GM18508 (cell line): Measurements from ENCODE around the gene PLEKHD1.
"Not testable (repeated sequence)": the region's sequence is repeated elsewhere in the genome, so short reads cannot be mapped to it uniquely, and the experiment has no call there.

Source experiments
- ATAC-seq: cut with Tn5 transposase; IDR thresholded peaks from one replicate; pipeline ENCODE4 v1.9.1; 2021; ENCODE audit warnings: moderate number of reproducible peaks; ENCODE audit not compliant: insufficient read depth, unreplicated experiment

The PLEKHD1 gene

DNA sequence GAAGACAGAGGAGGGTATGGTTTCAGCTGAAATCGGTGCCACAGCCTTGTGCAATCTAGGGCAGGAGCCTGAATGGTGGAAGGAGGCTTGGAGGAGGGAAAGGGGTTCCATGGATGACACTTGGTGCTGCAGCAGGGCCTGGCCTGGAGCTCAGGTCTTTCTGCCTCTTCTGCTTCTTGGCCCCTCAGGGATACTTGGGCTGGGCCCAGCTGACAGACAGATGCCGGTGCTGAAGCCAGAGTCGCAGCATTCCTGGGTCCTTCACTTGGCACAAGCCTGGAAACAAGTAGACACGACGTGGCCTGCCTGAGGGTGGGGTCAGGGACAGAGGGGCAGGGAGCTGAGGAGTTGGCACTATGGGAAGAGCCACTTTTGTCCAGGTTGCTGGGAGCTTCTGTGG, 4.4 kb upstream of the PLEKHD1 start:
- ATAC-seq = no peak

DNA sequence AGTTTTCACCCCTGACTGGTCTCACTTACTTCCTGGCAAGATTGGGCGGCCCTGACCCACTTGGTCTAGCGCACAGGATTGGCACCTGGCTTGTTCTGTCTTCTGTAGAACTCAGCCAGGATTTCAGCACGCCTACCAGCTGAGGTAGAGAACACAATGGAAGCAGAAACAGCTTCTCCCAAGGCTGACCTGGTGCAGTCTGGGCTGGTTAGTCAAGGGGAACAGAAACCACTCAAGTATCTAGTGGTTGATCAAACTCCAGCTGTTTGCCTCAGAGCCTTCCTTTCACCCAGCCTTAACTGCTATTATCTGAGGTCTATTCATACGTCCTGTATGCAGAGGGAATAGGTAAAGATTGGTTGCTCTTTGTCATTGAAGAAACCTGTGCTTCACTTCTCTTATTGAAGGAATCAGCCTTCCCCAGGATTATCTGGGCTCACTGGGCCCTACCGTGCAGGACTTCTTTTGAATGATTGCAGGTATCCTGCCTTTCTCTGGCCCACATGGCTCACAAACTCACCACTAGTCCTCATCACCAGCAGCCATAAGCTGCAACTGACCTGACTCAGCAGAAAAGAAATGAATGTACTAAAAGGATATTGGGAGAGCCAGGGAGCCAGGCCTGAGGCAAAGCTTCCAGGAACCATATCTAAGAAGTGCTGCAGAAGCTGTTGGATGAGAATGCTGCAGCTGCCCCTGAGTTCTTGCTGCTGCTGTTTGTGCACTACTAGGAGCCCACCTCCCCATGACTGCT, 2.5 kb upstream of the PLEKHD1 start:
- ATAC-seq = peak; percentile 82

DNA sequence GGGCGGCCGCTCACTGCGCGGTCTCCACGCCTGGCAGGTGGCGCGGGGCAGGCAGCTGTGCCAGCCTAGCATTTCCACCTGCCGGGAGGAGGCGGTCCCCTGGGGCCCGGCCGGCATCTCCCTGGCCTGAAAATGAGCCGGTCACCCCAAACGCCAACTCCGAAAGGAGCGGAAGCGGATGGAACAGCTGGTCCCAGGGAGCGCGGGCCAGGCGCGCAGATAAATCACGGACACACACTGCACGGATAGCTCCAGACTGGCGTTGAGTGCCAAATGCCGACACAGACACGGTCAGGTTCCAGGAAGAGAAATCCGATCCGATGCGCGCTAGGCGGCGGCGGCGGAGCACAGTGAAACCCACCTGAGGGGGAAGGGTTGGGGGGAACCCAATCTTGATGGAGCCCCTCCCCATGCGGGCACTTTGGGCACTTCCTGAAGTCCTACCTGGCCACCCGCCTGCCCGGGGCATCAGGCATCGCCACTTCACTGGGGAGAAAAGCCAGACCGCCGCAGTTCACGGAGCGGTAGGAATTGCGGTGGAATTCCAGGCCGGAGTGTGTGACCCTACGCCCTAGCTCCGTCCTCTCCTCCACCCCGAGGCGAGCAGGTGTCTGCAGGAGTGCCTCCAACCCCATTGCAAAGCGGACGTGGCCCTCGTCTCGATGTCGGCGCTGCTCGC, 624 bp upstream of the PLEKHD1 start:
- ATAC-seq = no peak

DNA sequence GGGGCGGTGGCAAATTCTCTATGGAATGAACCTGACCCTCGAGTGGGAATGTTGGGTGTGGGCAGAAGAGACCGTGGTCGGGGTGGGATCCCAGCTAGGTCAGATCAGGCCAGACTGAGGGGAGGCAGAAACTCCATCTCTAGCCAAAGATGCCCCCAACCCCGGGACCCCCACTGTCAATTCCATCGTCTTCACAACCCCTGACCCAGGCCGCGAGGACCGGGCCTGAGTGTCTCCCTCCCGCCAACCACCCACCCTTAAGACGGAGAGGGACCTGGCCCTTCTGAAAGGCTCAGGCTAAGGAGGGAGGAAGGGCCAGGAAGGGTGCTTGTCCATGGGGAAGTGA, 760 bp downstream of the PLEKHD1 start:
- ATAC-seq = no peak

DNA sequence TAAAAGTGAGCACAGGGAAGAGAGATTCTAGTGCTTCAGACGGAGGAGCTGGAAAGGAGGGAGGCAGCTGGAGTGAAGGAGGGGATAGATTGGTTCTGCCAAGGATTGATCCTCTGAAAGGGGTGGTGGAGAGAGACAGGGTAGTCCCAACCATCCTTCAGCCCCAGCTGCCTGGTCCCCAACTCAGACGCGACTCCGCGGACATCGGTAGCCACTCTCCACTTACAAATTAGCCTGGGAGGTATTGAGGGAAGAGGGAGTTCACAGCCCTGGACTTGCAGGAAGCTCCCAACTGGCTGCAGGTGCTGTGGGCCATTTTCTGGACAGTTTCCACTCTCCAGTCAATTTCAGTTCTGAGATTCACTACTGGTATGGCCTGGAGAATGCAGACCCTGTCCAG, 1.2 kb downstream of the PLEKHD1 start:
- ATAC-seq = no peak

DNA sequence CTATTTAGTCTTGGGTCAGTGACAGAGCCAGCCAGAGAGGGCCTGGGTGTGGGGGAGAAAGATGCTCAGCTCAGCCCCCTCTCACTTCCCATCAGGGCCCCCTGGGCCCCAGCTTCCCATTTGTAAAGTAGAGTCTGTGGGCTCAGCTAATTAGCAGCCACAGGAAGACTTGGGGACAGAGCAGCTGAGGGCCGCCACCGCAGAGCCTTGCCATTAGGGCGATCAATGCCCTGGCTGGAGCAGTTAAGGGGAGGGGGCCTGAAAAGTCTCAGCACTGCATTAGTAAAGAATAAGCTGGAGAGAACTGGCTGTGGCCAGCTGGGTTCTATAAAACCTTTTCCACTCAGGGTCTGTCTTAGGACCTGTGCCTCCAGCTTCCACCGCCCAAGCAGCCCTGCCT, 2.7 kb downstream of the PLEKHD1 start:
- ATAC-seq = no peak

DNA sequence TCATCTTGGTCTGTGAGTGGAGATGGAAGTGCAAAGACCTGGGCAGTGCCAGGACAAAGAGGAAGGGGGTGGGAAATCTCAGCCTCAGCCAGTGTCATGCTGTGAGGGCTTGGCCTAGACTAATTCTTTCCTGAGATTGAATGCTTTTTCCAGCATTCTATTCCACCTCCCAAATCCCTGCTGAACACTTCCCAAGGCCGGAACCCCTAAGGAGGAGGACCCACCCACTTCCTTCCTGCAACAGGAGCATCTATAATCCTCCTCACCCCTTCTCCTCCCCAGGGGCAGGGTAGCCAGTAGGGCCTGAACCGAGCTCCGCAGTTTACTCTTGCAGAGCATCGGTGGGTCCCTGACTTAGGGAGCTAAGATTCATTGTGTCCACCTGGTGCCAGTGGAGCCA, 3.2 kb downstream of the PLEKHD1 start:
- no peak for ATAC-seq

DNA sequence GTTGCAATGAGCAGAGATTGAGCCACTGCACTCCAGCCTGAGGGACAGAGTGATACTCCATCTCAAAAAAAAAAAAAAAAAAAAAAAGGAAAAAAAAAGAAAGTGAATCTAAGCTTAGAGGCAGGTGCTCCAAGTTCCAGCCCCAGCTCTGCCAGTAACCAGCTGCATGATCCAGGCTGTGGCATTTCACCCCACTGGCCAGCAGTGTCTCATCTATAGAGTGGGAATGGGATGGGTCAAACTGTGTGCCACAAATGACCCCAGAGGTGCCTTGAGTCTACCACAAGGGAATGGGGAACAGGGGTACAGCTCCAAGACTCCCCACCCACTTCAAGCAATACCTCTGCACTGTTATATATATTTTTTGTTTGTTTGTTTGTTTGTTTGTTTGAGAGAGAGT, 5.0 kb downstream of the PLEKHD1 start:
- ATAC-seq = no peak

DNA sequence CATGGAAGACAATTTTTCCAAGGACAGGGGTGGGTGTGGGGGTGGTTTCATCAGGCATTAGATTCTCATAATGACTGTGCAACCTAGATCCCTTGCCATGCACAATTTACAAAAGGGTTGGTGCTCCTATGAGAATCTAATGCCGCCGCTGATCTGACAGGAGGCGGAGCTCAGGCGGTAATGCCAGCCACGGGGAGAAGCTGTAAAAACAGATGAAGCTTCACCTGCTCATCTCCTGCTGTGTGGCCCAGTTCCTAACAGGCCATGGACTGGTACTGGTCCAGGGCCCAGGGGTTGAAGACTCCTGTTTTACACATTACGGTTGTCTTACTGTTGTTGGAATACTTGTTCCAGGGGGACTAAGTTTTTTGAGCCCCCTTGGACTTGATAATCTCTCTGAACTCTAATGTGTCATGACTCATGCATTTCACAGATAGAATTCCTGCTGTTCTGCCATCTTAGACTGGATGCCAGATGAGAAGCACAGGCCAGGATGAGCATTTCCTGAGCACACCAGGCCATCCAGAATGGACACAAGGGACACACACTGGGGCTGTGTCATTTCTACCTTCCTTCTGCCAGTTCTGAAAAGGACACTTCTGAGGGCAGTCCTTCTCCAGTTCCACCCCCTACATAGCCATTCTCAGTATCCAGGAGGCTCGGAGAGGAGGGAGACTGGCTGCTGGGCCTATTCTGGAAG, 5.8 kb downstream of the PLEKHD1 start:
- ATAC-seq = no peak

DNA sequence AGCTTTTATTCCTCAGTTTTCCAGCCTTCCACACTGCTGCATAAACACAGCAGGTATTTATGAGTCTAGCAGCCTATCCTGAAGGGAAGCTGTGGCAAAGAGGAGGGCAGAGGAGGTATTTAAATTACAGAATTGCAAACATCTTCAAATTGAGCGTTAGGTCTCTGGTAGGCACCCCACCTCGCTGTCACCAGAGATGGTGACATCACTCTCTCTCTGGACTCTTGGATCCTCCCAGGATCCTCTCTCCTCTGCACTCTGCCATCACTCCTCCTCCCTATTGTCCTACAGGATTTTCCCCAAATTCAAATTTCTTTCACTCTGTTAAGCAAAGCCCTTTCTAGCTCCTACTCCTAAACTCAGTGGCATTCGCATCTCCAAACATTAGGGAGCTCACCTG, 6.7 kb downstream of the PLEKHD1 start:
- no peak for ATAC-seq

DNA sequence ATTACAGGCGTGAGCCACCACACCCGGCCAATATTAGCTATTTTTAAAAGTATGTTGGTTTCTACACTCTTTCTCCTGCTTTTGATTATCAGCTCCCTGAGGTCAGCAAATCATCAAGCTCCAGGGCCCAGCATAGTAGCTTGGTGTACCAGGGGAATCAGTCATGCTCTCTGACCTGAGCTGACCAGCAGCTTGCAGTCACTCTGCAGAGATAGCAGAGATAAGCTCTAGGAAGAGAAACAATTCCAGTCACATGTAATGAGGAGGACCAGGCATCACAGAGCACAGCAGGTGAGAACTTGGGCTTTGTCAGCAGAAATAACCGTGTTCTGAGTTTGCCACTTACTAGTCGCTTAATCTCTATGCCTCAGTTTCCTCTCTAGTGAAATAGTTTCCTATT, 8.5 kb downstream of the PLEKHD1 start:
- no peak for ATAC-seq

DNA sequence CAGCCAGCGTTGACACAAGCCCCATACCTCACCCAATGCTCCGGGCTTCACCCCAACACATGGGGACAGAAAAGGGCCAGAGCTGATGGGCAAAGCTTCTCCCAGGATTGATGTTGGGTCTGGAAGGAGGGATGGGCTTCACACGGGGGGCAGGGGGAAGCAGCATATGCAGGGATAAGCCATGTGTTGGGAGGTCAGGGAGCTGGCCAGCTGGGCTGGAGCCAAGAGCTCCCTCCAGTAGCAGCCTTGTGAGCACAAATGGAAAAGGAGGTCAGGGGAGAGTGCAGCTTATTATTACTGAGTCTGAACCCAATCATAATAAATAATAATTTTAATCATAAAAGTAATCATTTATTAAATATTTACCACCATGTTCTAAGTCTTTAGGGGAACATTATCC, 9.3 kb downstream of the PLEKHD1 start:
- ATAC-seq = no peak

DNA sequence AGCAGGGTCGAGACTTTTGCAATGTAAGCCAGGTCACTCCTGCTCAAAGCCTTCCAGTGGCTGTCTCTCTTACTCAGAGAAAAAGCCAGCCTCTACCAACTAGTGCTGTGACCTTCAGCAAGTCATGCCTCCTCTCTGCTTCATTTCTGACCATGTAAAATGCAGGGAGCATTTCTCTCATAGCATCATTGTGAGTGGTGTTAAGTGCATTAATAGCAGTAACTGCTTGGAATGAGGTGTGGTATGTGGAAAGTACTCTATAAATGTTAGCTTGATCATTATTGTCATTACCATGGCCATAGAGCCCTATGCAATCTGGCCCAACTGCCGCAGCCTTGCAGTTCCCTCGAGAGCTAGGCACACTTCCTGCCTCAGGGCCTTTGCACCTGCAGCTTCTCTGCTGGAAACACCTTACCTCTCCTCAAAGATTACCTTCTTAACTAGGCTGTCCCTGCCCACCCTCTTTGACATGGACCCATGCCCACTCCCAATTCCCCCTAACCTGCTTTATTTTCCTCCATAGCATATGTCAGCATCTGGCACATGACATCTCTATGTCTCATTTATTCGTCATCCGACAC, 10.9 kb downstream of the PLEKHD1 start:
- no peak for ATAC-seq

DNA sequence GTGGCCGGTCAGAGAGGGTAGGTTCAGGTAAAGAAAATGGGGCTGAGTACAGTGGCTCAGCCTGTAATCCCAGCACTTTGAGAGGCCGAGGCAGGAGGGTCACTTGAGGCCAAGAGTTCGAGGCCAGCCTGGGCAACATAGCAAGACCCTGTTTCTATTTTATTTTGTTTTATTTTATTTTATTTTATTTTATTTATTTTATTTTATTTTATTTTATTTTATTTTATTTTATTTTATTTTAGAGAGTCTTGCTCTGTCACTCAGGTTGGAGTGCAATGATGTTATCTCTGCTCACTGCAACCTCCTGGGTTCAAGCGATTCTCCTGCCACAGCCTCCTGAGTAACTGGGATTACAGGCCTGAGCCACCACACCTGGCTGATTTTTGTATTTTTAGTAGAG, 13.3 kb downstream of the PLEKHD1 start:
- ATAC-seq = not testable (repeated sequence)

DNA sequence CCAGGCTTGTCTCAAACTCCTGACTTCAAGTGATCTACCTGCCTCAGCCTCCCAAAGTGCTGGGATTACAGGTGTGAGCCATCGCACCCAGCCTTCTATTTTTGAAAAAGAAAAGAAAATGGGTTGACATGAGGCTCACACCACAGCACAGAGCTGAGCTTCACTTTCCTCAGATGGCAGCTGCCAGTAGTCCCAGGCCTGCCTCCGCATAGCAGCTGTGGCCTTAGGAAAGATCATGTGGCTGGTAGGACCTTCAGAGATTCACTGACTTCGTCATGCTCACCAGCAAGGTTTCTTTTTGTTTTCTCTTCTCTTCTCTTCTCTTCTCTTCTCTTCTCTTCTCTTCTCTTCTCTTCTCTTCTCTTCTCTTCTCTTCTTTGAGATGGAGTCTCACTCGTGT, 13.8 kb downstream of the PLEKHD1 start:
- not testable (repeated sequence) for ATAC-seq

DNA sequence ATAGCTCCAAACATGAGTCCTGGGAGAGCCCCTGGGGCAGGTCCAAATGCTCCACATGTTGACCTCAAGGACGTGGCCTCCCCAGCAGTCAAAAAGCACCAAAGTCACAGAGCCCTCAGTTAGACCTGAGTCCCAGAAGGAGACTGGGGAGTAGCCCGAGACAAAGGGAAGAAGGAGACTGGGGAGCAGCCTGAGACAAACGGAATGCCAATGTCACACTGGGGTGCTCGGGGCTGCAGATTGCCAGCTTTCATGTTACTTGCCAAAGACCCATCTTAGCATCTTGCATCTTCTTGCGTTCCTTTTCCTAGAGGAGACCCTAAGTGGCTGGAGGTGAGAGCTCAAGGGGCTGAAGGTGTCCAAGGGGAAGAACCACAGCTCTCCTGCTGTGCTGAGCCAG, 14.9 kb downstream of the PLEKHD1 start:
- no peak for ATAC-seq

DNA sequence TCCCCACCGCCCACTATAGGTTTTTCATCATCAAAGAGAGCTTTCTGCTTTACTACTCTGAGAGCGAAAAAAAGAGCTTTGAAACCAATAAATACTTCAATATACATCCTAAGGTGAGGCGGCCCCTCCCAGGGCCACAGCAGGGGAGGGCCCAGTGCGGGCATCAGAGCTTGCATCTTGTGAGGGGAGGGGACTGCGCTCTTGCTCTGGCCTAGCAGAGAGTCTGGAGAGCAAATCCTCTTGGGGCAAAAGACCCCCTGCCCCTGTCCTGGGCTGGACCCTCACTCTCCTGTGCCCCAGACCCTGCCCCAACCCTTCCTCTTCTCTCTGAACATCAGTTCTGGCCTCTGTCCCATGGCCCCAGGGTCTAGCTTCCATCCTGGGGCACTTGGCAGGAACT, 15.6 kb downstream of the PLEKHD1 start:
- no peak for ATAC-seq

DNA sequence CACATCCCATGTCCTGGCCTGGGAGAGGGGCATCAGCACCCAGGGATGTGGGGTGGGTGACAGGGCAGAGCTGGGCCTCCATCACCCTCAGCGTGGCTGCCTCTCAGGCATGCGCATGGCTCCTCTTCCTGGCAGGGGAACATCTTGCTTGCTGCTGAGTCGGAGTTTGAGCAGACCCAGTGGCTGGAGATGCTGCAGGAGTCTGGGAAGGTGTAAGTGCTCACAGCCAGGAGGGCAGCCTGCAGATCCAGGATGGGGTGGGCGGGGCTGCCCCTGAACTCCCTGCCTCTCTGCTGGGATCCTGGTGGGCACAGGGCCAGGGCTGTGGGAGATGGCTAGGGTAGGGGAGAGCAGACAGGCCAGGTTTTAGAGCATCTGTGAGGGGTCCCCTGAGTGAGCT, 16.2 kb downstream of the PLEKHD1 start:
- ATAC-seq = no peak

DNA sequence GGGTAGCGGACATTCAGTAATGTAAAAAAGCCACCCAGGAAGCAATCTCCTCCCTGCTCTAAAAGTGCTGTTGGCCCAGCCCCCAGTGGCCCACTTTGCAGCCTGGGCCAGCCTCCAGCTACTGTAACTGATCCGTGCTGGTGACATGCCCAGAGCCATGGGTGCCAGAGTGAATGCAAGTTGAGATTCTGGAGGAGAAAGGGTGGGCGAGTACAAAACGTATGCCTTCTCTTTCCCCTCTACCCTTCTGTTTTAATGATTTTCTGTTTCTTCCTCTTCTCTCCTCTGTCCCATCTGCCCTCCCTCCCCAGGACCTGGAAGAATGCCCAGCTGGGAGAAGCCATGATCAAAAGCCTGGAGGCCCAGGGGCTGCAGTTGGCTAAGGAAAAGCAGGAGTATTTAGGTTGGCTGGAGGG, 16.9 kb downstream of the PLEKHD1 start:
- ATAC-seq = no peak

DNA sequence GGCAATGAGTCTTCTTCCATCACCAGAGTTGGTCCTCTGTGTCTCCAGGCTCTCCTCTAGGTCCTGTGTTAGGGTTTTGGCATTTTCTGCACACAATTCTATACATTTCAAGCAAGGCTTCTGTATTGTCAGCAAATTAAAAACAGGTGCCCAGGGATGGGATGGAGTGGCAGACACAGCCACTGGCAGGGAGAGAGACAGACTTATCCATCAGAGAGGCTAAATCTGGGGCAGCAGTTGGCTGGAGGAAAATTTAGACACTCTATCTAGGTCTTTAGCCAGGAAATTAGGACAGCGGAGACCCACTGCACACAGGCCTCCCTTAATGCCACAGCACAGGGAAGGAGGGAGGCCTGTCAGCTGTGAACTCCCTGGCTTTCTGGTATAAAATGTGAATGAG, 20.2 kb downstream of the PLEKHD1 start:
- no peak for ATAC-seq
